HG03571 (cell line): ENCODE data around the gene CTPS1.

ENCODE experiments used
- ATAC-seq: cut with Tn5 transposase; IDR thresholded peaks from one replicate; pipeline ENCODE4 v1.9.1; 2021; ENCODE audit not compliant: unreplicated experiment

CTPS1 gene

DNA sequence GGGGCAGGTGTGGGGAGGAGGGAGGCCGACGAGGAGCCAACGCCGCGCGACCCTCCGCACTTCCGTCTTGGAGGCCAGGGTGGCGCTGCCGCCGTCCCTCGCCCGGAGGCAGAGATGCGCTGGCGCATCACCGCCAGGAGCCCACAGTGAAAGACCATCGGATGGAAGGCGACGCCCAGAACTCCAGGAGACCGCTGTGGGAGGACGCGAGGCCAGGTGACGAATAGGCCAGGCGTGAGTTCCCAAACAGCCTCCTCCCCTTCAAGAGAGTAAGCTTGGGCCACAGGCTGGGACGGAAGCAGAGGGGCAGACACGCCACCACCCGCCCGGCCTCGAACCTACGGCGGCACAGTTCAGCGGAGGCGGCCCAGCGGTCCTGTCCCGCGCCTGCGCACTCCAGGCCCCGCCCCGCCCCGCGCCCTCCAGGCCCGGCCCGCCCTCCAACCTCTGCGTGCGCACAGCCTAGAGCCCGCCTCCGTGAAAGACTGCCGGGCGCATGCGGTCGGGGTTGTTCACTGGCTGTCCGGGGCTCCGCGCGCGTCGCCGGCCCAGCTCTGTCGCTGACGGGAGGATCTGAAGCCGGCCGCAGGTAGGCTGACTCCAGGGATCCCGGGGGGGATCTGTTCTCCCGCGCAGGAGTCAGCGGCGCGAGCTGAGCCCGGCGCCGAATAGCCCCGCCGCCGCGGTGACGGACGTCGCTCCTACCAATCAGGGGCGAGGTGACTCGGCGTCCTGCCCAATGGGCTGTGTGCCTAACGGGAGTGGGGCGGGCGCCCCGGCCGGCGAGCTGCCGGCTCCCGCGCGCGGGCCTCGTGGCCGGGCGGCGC lies at the start of gene CTPS1:
Gene CTPS1, plus strand, starts transcription at position 456 of the 827 bp plus-strand sequence. CDS start 3,595 bp downstream, outside the sequence.
- ATAC-seq: peak; percentile 80

GRCh38 chr1:40930174-40930964 lies 49.1 kb upstream of the CTPS1 start:
- ATAC-seq: no peak

DNA sequence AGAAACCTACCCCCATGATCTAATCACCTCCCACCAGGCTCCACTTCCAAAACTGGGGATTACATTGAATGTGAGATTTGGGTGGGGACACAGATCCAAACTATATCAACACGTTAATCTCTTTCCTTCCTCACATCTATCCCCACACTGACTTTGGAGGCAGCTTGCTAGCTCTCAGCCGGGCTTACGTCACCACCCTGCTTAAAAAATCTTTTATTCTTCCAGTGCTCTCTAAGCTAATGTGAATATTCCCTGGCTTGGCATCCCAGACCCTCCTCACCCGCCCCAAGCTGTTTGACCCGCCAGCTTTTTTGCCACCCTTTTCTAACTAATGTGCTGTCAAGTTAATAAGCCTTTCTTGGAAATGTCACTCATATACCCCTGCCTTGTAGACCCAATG lies 47.9 kb upstream of the CTPS1 start:
- ATAC-seq: no peak

DNA sequence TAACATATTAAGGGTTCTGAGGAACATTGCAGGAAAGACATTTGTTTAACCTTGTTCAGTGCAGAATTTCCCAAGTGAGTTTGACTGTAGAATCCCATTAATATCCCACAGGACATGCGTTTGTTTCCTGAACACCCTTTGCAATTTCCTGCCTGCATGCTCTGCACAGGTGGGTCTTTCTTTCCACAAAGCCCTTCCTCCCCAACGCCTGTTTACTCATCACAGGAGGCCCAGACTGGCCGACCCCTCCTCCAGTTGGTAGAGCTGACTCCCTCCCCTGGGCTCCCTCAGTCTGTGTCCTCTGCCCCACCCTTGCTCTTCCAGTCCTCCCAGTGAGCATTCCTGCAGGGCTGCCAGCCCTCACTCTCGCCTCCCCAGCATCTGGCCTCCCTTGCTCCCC lies 47.5 kb upstream of the CTPS1 start:
- no peak for ATAC-seq

- no peak for ATAC-seq
Measured at GRCh38 chr1:40936931-40937339, 42.6 kb upstream of the CTPS1 start.

- no peak for ATAC-seq
Measured at GRCh38 chr1:40938393-40938792, 41.1 kb upstream of the CTPS1 start.

DNA sequence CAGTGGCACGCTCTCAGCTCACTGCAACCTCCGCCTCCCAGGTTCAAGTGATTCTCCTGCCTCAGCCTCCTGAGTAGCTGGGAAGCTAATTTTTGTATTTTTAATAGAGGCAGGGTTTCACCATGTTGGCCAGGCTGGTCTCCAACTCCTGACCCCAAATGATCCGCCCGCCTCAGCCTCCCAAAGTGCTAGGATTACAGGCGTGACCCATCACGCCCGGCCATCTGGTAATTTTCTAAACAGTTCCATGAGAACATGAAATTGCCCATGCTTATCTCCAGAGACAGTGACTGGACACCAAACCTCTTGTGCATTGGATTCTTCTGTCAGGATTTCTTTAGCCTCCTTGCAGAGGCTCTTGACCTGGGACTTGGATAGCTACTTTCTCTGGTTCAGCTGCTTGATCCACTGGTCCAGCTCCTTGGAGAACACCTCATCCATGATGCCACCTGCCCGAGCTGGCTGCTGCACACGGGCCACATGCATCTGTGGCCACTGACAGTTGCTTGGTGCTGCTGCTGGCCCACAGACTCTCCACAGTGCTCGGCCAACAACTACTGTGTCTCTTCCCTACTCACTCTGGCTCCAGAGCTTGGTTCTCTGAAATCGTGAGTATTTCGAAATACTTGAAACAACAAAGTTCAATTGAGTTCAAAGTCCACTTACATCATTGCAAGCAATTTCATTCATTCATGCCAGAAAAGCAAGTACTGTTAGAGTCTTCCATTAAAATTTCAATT lies 40.0 kb upstream of the CTPS1 start:
- no peak for ATAC-seq

GRCh38 chr1:40944326-40944725 lies 35.2 kb upstream of the CTPS1 start:
- ATAC-seq: no peak

DNA sequence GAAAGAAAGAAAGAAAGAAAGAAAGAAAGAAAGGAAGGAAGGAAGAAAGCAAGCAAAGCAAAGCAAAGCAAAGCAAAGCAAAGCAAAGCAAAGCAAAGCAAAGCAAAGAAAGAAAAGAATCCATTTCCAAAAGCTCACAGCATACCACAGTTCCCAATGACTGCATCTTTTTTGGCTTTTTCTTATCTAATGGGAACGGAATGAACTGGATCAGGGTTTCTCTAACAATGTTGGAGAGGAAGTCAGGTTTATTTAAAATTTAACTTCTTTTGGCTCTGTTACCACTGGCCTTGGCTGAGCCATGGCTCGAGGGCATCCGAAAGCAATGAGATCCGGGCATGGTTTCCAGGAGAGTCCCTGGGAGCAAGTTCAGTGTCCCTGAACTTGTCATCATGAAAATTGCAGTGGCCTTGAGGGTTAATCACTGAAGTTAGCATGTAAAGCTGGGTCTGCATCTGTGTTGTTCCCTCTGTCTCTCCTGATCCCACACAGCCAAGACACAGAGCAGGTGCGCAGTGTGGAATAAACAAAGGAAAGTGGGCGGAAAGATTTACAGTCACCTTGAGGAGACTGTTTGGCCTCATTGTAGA lies 34.6 kb upstream of the CTPS1 start:
- no peak for ATAC-seq

GRCh38 chr1:40945491-40945973 lies 34.0 kb upstream of the CTPS1 start:
- ATAC-seq: no peak

- no peak for ATAC-seq
Measured at GRCh38 chr1:40948741-40949443, 30.6 kb upstream of the CTPS1 start.

- no peak for ATAC-seq
Measured at GRCh38 chr1:40949563-40949962, 29.9 kb upstream of the CTPS1 start.

- ATAC-seq: no peak
Measured at GRCh38 chr1:40951943-40952743, 27.4 kb upstream of the CTPS1 start.

GRCh38 chr1:40952744-40953315 lies 26.7 kb upstream of the CTPS1 start:
- ATAC-seq: no peak

GRCh38 chr1:40954626-40955025 lies 24.9 kb upstream of the CTPS1 start:
- no peak for ATAC-seq

GRCh38 chr1:40955266-40955665 lies 24.2 kb upstream of the CTPS1 start:
- ATAC-seq: no peak

DNA sequence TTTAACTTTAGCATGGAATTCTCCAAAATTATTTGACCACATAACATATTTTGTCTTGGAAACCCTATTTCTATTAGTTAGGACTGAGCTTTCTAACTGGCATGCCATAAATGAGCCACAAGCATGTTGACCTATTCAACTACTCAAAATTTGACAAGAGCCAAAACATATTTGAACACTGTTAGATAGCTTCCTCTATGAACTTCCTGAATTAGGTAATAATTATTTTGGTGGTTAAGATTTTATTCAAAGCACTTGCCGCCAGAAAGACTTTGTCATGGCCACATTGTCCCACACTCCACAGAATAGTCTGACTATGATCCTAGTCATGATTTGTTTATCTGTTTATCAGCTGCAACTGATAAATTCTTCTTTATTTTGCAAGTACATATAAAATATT lies 23.1 kb upstream of the CTPS1 start:
- ATAC-seq: peak; percentile 65

DNA sequence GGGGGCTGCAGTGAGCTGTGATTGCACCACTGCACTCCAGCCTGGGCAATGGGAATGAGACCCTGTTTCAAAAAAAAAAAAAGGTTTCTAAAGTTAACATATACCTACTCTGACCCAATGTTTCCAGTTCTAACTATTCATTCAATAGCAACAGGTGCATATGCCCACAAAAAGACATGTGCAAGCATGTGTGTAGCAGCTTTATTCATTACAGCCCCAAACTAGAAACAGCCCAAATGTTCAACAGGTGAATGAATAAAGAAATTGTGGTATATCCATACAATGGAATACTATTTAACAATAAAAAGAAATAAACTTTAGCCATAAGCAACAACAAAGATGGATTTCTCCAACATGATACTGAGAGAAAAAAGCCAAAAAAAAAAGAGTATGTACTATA lies 21.3 kb upstream of the CTPS1 start:
- ATAC-seq: no peak

DNA sequence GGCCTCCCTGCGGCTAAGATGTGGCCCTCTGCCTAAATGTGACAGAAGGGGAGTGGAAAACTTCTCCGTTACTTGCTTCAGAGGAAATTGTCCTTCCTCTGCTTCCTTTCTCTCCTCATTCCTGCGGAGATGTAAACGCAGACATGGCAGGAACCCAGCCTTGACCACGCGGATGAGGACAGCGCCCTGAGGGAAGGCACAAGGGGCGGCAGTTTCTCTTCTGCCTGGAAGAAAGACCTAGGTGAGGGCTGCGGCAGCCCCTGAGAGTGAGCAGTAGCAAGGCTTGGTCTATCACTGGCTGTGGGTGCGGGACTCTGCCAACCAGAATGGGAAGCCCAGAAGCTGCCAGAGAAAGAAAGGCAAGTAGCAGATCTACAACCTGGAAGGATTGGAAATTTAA lies 14.0 kb upstream of the CTPS1 start:
- no peak for ATAC-seq
